HL-60 (cell line): Measurements from ENCODE around the gene LAMA1.

Experiments
- DNase-seq, 2 experiments: peaks; one replicate each; pipeline ENCODE4 v3.0.0-alpha.2; 2010 to 2020; ENCODE audit warnings: low read depth in 1 of 2, low spot score in 1 of 2
- H3K27ac ChIP-seq: fragments of 250-450 bp; sonication (Bioruptor Pico); replicated peaks from 2 replicates; pipeline ENCODE4 v1.5.1; 2020; ENCODE audit warnings: mild to moderate bottlenecking, moderate library complexity
- H3K27me3 ChIP-seq: fragments of 250-450 bp; sonication (Bioruptor Pico); 2 replicates; pipeline ENCODE4 v1.5.1; 2021; ENCODE audit warnings: mild to moderate bottlenecking, moderate library complexity; ENCODE audit not compliant: insufficient read depth, poor library complexity, severe bottlenecking
- H3K4me3 ChIP-seq: replicated peaks from 2 replicates; pipeline ENCODE4 v1.5.1; 2011; ENCODE audit warnings: mild to moderate bottlenecking, control low read depth, low read length; ENCODE audit not compliant: insufficient read depth
- CTCF ChIP-seq: IDR thresholded peaks from one replicate; pipeline ENCODE4 v1.5.1; 2011; ENCODE audit warnings: low read length, control low read depth, inconsistent platforms; ENCODE audit not compliant: insufficient read depth
- GABPA ChIP-seq: IDR thresholded peaks from 2 replicates; pipeline ENCODE4 v1.6.1; 2012; ENCODE audit warnings: low read depth
- POLR2AphosphoS5 ChIP-seq: IDR thresholded peaks from 2 replicates; pipeline ENCODE4 v1.6.1; 2012; ENCODE audit warnings: low read depth
- SPI1 ChIP-seq: IDR thresholded peaks from 2 replicates; pipeline ENCODE4 v1.6.1; 2012; ENCODE audit warnings: low read depth, mild to moderate bottlenecking, borderline replicate concordance
- TF ChIP-seq, protein P1 (sequence below): IDR thresholded peaks from 2 replicates; pipeline ENCODE4 v1.6.1; 2012; ENCODE audit warnings: low read depth; ENCODE audit not compliant: insufficient replicate concordance

The LAMA1 gene

GRCh38 chr18:6980363-6980762 lies 137.2 kb downstream of the LAMA1 start:
- no peak overlapping the region for H3K4me3 ChIP-seq
- TF ChIP-seq POLR2AphosphoS5 (no peak), SPI1 (no peak), CTCF (no peak), GABPA (no peak)
- TF ChIP-seq, protein P1, sequence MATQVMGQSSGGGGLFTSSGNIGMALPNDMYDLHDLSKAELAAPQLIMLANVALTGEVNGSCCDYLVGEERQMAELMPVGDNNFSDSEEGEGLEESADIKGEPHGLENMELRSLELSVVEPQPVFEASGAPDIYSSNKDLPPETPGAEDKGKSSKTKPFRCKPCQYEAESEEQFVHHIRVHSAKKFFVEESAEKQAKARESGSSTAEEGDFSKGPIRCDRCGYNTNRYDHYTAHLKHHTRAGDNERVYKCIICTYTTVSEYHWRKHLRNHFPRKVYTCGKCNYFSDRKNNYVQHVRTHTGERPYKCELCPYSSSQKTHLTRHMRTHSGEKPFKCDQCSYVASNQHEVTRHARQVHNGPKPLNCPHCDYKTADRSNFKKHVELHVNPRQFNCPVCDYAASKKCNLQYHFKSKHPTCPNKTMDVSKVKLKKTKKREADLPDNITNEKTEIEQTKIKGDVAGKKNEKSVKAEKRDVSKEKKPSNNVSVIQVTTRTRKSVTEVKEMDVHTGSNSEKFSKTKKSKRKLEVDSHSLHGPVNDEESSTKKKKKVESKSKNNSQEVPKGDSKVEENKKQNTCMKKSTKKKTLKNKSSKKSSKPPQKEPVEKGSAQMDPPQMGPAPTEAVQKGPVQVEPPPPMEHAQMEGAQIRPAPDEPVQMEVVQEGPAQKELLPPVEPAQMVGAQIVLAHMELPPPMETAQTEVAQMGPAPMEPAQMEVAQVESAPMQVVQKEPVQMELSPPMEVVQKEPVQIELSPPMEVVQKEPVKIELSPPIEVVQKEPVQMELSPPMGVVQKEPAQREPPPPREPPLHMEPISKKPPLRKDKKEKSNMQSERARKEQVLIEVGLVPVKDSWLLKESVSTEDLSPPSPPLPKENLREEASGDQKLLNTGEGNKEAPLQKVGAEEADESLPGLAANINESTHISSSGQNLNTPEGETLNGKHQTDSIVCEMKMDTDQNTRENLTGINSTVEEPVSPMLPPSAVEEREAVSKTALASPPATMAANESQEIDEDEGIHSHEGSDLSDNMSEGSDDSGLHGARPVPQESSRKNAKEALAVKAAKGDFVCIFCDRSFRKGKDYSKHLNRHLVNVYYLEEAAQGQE = no peak
- DNase-seq = no peak
- H3K27me3 ChIP-seq = no peaks in the 10 kb centered on the region
- no peak overlapping the region for H3K27ac ChIP-seq

- Histone ChIP-seq H3K4me3 (no peak overlapping the region), H3K27me3 (no peaks in the 10 kb centered on the region), H3K27ac (no peak overlapping the region)
- TF ChIP-seq POLR2AphosphoS5 (no peak), GABPA (no peak), CTCF (no peak), SPI1 (no peak)
- TF ChIP-seq, protein P1 = no peak
- DNase-seq = no peak
Measured at GRCh38 chr18:6979954-6980353, 137.6 kb downstream of the LAMA1 start.

DNA sequence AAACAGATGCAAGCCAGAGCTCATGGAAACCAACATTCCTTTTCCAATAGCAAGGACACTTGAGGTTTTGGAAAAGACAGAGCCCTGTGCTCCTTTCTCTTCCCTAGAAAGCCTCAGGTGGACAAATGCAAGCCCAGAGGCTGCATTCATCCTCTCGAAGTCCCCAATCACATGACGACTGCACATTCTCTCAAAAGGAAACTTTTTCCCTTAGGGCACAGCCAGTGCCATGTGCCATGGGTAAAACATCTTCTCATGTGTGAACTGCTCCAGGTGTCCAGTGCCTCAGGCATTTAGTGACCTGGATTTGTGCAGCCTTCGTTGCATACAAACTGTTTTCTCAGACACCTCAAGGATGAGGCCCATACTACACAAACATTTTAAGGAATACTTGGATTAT lies 140.7 kb downstream of the LAMA1 start:
- Histone ChIP-seq H3K4me3 (no peak overlapping the region), H3K27ac (no peak overlapping the region), H3K27me3 (no peaks in the 10 kb centered on the region)
- no peak for TF ChIP-seq POLR2AphosphoS5
- TF ChIP-seq SPI1 = no peak
- no peak for TF ChIP-seq CTCF
- TF ChIP-seq GABPA = no peak
- no peak for DNase-seq

- TF ChIP-seq SPI1 = no peak
- no peak for TF ChIP-seq GABPA
- no peak for TF ChIP-seq CTCF
- TF ChIP-seq POLR2AphosphoS5 = no peak
- TF ChIP-seq, protein P1 = no peak
- H3K27ac ChIP-seq = no peak overlapping the region
- H3K27me3 ChIP-seq = peaks cover under 1% of the 10 kb centered on the region
- H3K4me3 ChIP-seq = no peak overlapping the region
- no peak for DNase-seq
Measured at GRCh38 chr18:6975084-6975483, 142.5 kb downstream of the LAMA1 start.
